Lower leg skin (tissue), 4 donors: ENCODE measurements around the gene CD74. TPM values are rescaled to one million over a fixed set of nuclear protein-coding genes. Genes with fewer than 3 reads are reported as not detected.
"Not testable (repeated sequence)": the region's sequence is repeated elsewhere in the genome, so short reads cannot be mapped to it uniquely, and the experiment has no call there.

ENCODE experiments used
- DNase-seq, 2 donors: peaks; one replicate each; pipeline ENCODE4 v3.0.0-alpha.2; 2019; ENCODE audit warnings: low spot score in 2 of 2
- H3K4me3 ChIP-seq: fragments of 200-600 bp; sonication (generic); 2 replicates; pipeline ENCODE4 v1.5.1; 2017; ENCODE audit warnings: mild to moderate bottlenecking, low read depth; ENCODE audit not compliant: poor library complexity, severe bottlenecking
- CTCF ChIP-seq, 3 donors: fragments of 450-650 bp; IDR thresholded peaks; one replicate each; pipeline ENCODE4 v1.5.1; 2016; ENCODE audit warnings: antibody characterized with exemption in 3 of 3, mild to moderate bottlenecking in 3 of 3, moderate library complexity in 2 of 3
- POLR2A ChIP-seq, 2 donors: fragments of 450-650 bp; IDR thresholded peaks; one replicate each; pipeline ENCODE4 v1.6.1; 2016 to 2017; ENCODE audit warnings: antibody characterized with exemption in 2 of 2, mild to moderate bottlenecking in 1 of 2, moderate library complexity in 1 of 2
- WGBS, 2 donors: methylation state at CpG; one replicate each; pipeline ENCODE4 v1.1.5; 2018; 5-methylcytosine and 5-hydroxymethylcytosine counted together
- intact Hi-C: fragments of 100-400 bp; cut with DNase I; formaldehyde crosslinking; loops from one replicate; pipeline ENCODE4 v1.15.0; 2023; ENCODE audit warnings: low total_unique reads
- total RNA-seq, 4 donors: library from RNA; depleted of rRNA; stranded (reverse); fragments of >200 nt; gene quantifications; one replicate each; pipeline ENCODE4 v1.1.0, GENCODE V29; 2016

CD74 gene
- total RNA-seq, 4 donors from 2014 or later: 500 to 762 (median 613) TPM

GRCh38 chr5:150428106-150428876, 15.6 kb upstream of the CD74 start:
- WGBS, 2 donors: 60 to 66% methylated on average over 17 to 18 of the region's 18 CpGs
- intact Hi-C loops: no loop called here
- TF ChIP-seq CTCF (IDR thresholded peaks at IDR 0.05) (no peak), POLR2A (IDR thresholded peaks at IDR 0.05) (no peak)
- H3K4me3 ChIP-seq: no peak overlapping the region
- peak in 1 of 2 donors; percentile 89 for DNase-seq

DNA sequence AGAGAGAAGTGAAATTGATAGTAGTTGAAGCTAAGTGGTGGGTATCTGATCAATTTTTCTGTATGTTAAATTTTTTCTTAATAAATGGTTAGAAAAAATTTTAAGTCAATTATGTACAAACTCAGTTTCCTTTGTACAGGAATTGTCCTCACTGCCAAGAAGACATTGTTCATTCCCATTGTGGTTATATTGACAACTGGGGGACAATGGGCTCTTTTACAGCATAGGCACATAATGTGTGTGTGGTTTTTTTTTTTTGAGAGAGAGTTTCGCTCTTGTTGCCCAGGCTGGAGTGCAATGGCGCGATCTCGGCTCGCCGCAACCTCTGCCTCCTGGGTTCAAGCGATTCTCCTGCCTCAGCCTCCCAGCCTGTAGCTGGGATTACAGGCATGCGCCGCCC, 13.5 kb upstream of the CD74 start:
- 84 to 89% methylated on average over 9 of the region's 9 CpGs for WGBS, 2 donors
- DNase-seq, intact Hi-C loops: not testable (repeated sequence)

GRCh38 chr5:150422758-150423157, 10.0 kb upstream of the CD74 start:
- TF ChIP-seq POLR2A (IDR thresholded peaks at IDR 0.05) (no peak), CTCF (IDR thresholded peaks at IDR 0.05) (no peak)
- DNase-seq: no peak
- WGBS, 2 donors: 66 to 80% methylated on average over 3 of the region's 3 CpGs
- no peak overlapping the region for H3K4me3 ChIP-seq
- intact Hi-C loops: no loop called here

More for the DNA sequence above, 13.5 kb upstream of the CD74 start:
- not testable (repeated sequence) for H3K4me3 ChIP-seq

DNA sequence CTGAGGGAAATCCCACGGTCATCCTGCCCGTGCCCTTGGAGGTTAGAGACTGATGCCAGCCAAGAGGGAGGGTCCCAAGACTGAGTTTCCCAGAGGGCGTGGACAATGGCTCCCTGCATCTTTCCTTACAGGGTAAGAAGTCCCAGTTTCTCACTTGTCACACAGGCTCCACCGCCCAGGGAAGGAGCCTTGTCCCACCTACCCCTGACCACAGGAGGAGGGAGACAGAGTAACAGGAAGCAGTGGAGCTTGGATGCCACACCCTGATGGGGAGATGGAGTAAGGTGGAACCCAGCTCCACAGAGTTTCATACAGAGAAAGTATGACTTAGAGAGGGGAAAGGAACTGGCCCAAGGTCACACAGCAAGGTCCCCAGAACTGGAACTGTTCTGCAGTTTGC, 9.4 kb upstream of the CD74 start:
- WGBS, 2 donors: 35 to 43% methylated on average over 4 of the region's 4 CpGs
- intact Hi-C loops: no loop called here
- no peak for DNase-seq
- H3K4me3 ChIP-seq: no peak overlapping the region
- TF ChIP-seq CTCF (IDR thresholded peaks at IDR 0.05) (no peak), POLR2A (IDR thresholded peaks at IDR 0.05) (no peak)

DNA sequence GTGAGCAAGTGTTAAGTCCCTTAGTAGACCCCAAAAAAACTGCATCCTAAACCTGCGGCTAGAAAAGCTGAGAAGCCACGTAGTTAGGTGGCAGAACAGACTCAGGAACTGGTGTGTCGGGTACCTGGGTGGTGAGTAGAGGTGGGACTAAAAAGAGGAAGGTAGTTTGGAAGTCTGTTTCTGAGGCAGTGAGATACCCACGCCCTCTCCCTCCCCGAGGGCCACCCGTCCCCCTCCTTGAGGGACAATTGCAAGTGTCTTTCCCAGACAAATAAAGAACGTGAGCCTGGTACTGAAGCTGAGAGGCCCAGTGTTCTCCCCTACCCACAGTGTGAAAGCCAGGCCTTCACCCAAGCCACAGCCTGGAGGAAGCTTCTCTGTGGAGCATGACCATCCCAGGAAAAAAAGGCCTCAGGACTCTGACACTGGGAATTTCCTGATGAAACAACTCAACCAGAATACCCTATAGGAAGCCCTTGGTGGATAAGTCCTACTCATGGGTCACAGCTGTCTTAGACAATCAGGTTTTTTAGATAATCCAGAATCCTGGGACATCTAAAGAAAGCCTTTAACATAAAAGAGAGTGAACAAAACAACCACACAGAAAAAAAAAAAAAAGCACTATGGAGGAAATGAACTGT, 7.0 kb upstream of the CD74 start:
- H3K4me3 ChIP-seq: no peak overlapping the region
- no peak for DNase-seq
- intact Hi-C loops: no loop called here
- TF ChIP-seq POLR2A (IDR thresholded peaks at IDR 0.05): no peak
- no peak for TF ChIP-seq CTCF (IDR thresholded peaks at IDR 0.05)
- WGBS, 2 donors: 73 to 88% methylated on average over 7 of the region's 7 CpGs

DNA sequence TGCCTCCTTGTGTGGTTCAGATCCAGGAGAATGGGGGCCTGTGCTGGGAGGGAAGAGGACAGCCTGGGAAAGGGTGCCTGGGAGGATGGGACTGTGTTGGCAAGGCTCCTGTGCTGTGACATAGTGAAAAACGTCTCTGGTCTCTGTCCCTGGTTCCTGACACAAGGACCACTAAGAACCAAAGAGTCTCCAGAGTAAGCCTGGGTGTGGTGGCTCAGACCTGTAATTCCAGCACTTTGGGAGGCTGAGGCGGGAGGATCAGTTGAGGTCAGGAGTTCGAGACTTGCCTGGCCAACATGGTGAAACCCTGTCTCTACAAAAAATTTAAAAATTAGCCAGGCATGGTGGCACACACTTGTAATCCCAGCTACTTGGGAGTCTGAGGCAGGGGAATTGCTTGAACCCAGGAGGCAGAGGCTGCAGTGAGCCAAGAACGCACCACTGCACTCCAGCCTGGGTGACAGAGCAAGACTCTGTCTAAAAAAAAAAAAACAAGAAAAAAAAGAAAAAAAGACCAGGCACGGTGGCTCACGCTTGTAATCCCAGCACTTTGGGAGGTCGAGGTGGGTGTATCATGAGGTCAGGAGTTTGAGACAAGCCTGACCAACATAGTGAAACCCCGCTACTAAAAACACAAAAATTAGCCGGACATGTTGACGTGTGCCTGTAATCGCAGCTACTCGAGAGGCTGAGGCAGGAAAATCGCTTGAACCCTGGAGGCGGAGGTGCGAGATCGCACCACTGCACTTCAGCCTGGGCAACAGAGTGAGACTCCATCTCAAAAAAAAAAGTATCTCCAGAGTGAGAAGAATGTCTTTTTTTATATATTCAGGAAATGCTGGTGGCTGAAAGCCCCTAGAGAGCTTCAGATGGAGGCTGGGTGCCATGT, 1.4 kb upstream of the CD74 start:
- DNase-seq, intact Hi-C loops, H3K4me3 ChIP-seq: not testable (repeated sequence)
- WGBS, 2 donors: 90 to 93% methylated on average over 16 of the region's 16 CpGs
